Activated CD4-positive, alpha-beta T cell treated with anti-CD3 and anti-CD28 coated beads, Interleukin-2, Interleukin-6, amounts not matched to agents 100 ng/mL and 50 ng/mL, durations not matched to agents 16 hours and 8 hours (primary cell): Measurements from ENCODE around the gene TMTC3.
A peak's percentile ranks its signal among the peaks of the same experiment; 100 is the strongest.
"Not testable (repeated sequence)": the region's sequence is repeated elsewhere in the genome, so short reads cannot be mapped to it uniquely, and the experiment has no call there.

ENCODE experiments used
- DNase-seq: peaks from one replicate; pipeline ENCODE4 v3.0.0-alpha.2; 2020

The TMTC3 gene

DNA sequence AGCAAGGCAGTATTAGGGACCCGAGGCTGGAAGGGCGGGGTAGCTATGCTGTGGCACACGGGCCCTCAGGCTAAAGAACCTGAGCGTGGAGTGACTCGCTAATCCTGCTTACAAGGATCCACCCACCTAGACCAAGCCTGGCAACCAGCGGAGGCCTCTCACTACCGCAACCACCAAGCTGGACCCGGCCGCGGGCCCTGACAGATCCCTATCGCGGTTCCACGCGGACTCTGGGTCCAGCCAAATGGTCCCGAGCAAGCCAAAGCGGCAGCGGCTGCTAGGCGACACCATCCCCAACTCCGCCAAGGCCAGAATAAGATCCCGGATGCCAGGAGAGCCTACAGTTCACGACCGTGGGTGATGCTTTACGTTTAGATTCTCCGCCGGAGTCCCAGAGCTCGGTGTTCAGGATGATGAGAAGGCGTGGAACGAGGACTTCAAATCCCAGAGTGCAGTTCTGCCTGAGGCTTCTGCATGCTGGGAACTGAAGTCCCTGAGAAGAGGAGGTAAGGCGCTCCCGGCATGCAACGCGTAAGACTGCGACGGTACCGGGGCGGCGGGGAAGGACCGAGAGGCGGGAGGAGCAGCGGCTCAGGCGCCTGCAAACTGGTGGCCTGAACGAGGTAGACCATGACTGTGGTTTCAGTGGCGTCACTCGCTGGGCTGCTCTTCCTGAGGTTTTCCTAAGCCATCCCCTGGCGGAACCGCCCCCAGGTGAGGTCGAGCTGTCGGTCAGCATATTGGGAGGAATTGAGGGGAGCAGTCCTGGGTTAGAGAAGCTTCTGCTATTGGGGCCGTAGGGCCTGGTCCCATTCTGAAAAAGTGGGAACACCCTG, at the start of gene TMTC3, which contains the start of gene CEP290:
TSS of gene TMTC3 (plus strand) at position 534 of the 836 bp plus-strand sequence. CDS start 6,009 bp downstream, outside the sequence.
TSS of gene CEP290 (minus strand) at position 315 of the 836 bp plus-strand sequence. CDS start 781 bp downstream, outside the sequence.
- DNase-seq = peak; percentile 97

DNA sequence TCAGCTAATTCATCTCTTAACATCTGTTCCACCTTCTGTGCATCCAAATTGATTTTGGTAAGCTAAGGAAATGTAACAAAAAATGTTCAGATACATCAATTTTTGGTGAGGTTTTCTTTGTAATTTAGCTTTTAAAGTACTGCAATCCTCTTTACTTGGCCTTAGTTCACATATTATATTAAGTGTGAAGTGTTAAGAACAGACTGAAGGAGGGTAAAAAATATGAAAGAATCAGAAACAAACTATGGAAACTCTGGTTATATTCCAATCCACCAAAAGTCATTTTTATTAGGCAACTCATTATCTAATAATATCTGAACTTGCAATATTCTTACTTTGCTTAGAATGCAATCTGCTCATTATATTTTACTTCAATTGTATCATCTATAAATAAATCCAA, 49.3 kb upstream of the TMTC3 start:
- DNase-seq = no peak

DNA sequence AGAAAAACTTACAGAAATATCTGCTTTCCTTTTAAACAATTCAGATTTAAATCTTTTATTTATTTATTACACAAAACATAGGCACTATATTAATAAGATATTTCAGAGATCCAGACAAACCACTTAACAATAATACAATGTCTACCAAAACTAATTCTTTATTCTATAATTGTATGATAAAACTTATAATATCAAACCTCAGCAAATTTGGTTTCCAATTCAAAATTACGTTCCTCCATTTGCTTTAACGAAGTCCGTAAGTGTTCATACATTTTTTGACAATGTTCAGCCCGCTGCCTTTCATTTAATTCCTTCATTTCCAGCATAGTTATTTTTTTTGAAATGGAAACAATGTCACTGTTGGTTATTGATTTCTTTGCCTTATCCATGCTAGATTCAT, 48.5 kb upstream of the TMTC3 start:
- DNase-seq = no peak

DNA sequence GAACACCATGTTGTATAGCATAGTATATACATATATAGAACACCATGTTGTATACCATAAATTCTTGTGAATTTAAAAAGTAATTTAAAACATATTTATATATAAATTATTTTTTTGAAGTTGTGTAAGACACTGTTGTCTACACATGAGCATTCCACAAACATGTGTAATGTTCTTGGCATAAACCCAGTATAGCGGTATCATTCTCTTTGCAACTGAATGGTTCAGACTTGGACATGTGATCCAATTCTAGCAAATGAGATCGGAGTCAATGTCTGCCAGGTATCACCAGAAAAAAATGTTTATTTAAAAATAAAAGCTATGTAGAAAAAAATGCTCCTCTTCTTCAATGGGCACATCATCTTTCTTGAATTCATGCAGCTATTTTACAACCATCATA, 34.1 kb upstream of the TMTC3 start:
- no peak for DNase-seq

DNA sequence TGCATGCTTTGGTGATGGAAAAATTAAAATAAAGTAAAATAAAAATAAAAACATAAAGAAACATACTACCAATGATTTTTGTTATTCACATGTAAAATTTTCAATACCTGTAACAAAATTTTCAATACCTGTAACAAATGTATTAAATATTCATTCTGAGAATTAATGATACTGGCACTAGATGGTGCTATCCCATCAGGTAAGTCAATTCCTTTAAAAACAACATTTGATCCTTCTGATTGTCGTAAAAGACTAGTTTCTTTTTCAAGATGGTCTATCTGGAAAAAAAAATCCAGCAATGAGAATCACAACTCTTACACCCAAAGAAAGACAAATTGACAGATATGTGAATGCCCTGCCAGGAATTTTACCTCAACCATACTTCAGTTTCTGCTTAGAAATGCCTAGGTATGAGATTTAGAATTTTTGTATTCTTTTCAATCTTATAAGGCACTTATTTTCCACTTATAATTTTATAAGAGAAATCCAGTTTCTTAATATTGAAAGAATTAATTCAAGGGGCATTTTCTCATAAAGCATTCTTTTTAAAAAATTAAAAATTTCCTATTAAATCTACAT, 30.9 kb upstream of the TMTC3 start:
- peak; percentile 28 for DNase-seq

DNA sequence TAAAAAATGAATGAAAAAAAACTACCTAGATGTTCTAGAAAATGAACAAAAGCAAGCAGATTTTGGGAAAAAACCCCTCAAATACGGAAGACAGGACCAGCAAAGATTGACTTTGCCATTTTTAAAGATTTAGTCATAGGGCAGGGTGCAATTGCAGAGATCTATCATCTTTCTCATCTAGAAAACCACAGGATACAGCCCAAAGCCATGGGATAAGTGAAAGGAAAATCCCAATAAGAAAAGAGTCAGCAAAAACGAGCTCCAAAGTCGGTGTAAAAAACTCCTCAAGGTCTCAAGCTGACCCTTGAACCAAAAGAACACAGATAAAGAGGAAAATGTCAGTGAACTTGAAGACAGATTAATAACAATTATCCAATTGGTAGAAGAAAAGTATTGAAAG, 28.2 kb upstream of the TMTC3 start:
- no peak for DNase-seq

DNA sequence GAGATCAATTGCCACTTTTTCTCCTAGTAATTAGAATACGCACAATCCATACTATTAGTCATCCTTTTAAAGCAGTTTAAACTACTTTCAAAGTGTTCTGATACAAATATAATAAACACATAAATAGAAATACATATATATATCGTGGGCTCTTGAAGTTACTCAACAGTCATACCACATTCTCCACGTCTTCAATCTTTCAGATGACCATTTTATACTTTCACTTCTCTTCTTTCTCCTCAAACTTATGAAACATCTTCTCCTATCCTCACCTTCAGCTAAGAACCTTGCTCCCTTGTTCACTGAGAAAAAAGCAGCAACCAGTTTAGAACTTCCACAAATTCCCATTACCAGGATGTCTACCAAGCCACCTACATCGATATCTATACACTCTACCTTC, 19.4 kb upstream of the TMTC3 start:
- no peak for DNase-seq

DNA sequence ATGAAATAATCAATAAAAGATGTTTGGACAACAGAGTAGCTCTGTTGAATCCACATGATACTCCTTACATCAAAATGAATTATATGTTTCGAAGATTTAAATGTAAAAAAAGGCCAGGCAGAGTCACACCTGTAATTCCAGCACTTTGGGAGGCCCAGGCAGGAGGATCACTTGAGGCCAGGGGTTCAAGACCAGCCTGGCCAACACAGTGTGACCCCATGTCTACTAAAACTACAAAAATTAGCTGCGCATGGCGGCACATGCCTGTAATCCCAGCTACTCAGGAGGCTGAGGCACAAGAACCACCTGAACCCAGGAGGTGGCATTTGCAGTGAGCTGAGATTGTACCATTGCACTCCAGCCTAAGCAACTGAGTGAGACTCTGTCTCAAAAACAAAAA, 15.0 kb upstream of the TMTC3 start:
- DNase-seq = no peak

DNA sequence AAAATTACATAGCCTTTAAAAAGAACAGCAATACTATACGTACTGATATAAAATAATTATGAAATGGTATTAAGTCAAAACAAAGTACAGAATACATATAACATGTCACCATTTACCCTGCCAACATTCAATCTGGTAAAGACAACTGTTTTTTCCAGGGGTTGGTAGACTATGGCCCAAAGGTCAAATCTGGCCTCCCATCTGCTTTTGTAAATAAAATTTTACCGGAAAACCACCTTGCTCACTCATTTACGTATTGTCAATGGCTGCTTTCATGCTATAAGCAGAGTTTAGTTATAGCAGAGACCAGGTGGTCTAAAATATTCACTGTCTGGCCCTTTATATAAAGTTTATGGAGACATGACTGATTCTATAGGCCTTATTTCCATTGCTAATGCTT, 14.3 kb upstream of the TMTC3 start:
- no peak for DNase-seq

DNA sequence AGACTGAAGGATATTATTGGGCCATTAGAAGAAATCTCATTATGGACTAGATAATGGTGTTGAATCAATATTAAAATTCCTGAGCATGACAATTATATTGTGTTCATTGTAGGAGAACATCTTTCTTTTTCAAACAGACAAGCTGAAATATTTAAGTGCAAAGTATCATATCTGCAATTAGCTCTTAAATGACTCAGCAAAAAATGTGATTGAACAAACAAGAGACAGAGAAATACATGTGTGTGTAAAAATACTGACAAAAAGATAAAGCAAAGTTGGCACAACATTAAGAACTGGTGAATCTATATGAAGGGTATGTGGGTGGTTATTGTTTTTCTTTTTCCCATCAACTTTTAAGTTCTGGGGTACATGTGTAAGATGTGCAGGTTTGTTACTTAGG, 9.7 kb upstream of the TMTC3 start:
- DNase-seq = no peak

DNA sequence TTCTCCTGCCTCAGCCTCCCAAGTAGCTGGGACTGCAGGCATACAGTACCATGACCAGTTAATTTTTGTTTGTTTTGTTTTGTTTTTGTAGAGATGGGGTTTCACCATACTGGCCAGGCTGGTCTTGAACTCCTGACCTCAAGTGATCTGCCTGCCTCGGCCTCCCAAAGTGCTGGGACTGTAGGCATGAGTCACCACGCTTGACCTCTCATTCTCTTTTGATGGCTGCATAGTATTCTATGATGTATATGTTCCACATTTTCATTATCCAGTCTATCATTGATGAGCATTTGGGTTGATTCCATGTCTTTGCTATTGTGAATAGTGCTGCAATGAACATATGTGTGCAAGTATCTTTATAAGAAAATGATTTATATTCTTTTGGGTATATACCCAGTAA, 8.9 kb upstream of the TMTC3 start:
- not testable (repeated sequence) for DNase-seq

DNA sequence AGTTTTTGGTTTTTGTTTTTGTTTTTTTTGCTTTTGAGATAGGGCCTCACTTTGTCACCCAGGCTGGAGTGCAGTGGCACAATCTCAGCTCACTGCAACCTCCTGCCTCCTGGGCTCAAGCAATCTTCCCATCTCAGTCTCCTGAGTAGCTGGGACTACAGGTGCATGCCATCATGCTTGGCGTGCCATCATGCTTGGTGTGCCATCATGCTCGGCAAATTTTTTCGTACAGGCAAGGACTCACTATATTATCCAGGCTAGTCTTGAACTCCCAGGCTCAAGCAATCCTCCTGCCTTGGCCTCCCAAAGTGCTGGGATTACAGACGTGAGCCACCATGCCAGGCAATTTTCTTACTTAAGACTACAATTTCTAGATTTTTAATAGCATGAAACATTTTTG, 2.4 kb upstream of the TMTC3 start:
- not testable (repeated sequence) for DNase-seq

DNA sequence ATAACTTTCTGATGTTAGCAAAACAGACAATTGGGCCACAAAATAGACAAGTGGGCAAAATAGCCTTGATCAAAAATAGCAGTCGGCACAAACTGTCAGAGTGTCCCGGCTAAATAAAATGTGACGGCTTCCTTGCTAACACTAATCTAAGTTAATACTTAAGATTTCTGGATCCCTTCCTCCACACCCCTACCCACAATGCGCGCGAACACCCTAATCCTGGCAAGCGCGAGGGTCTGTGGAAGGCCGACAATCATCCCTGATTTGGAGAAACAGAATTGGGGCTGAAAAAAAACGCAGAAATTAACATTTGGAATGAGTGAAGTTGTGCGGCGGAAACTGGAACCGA, 708 bp upstream of the TMTC3 start:
- no peak for DNase-seq

DNA sequence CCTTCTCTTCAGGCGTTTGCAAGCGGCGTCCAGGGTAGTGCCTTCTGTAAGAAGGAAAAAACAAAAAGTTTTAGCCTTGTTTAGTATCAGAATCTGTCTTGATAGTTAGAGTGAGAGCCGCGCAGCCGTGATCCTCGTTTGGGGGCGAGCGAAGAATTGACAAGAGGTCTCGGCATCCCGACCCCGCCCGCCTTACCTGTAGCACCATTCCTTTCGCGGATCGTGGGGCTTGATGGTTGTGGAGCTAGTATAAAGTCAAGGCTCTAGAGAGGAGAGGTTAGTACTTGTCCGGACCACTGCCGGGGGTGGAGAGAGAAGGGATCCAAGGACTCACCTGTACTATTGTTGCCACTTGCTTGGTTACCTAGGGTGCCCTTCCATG, 494 bp downstream of the TMTC3 start:
- DNase-seq = peak; percentile 22

DNA sequence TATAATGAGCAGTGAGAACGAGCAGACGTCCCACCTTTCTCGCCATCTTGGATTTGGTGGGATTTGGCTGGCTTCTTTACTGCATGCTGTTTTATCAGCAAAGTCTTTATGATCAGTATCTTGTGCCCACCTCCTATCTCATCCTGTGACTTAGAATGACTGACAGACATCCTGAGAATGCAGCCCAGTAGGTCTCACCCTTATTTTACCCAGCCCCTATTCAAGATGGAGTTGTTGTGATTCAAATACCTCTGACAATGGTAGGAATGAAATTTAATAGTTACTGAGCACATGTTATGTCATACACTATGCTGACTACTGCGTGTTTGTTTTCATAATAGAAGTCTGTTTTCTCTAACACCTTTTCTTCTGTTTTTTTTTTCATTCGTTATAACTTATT, 1.9 kb downstream of the TMTC3 start:
- DNase-seq = no peak

DNA sequence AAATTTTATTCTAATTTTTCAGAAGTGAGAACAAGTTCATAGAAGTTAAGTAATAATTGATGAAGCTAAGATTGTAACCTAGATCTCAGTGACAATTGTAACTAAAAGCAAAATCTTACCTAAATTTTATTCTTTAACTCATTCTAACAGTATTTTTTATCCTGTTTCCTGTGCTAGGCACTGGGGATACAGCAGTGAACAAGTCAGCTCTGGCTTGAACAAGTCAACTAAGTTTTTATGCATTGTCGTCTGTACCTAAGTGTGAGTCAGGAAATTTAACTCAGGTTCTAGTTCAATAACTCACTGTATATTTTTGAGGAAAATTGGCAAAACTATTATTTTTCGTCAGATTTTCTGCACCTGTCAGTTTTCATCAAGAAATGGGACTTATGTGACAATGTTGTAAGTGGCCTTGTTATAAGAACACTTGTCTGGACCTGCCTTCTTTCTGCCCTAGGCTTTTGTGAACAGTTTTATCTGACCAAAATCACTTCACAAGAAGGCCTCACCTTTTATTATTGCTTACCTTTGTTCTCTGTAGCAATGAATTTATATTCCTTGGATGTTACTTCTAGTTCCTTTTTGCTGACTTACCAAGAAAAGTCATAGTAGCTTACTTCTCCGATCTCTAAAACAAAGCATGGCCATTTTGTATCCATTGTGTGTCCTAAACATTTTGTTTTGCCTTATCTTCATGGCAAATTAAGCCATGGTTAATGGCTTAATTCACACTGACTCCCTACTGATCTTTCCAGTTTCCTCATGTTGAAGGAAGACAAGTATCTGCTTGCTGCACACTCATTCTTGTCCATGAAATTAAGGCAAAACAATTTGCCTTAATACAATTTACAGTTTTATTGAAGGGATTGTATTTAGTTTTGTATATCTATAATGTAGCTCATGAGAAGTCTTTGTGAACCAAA, 2.7 kb downstream of the TMTC3 start:
- no peak for DNase-seq

DNA sequence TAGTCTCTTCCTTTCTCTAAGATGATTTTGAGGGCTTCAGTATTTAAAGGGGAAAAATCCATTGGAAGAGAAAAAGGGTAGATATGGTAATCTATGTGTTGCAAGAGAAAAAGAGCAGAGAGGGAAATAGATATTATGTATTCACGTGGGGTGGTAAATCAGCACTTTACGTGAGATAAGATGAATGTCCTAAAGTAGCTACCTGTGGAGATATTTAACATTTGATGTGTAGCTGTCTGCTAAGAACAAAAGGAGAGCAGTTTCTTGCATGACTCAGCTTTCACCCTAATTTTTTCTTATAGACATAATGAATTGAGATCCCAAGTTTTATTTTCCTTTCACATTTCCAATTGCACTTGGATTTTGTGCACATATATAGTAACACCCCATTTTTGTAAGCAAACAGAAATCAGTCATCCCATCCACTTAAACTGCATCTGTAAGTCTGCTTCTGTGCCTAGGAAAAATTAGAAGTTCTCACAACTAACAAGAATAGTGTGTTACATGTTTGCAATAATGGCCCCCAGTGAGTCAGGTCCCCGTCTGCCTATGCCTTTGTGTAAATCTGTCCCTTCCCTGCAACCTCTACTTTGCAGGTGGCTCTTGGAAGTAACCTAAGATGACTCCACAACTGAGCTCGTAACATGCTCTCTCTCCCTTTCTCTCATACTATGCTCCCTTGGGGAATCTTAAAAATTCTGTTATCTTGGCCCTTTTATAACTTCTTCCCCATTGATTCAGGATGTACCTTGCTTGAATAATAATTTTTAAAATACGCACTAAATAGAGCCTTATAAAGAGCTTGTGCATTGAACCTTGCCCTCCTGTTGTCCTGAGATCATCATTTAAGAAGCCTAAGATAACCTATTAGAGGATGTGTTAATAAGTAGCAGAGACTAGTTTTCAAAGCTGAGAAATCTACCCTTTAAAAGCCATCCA, 3.7 kb downstream of the TMTC3 start:
- no peak for DNase-seq

DNA sequence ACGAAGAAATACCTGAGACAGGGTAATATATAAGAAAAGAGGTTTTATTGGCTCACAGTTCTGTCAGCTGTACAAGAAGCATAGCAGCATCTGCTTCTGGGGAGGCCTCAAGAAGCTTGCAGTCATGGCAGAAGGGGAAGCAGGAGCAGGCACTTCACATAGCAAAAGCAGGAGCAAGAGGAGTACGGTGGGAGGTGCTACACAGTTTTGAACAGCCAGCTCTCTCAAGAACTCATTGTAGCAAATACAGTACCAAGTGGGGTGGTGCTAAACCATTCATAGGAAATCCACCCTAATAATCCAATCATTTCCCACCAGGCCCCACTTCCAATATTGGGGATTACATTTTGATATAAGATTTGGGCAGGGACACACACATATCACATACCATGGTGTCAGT, 8.0 kb downstream of the TMTC3 start:
- DNase-seq = no peak

DNA sequence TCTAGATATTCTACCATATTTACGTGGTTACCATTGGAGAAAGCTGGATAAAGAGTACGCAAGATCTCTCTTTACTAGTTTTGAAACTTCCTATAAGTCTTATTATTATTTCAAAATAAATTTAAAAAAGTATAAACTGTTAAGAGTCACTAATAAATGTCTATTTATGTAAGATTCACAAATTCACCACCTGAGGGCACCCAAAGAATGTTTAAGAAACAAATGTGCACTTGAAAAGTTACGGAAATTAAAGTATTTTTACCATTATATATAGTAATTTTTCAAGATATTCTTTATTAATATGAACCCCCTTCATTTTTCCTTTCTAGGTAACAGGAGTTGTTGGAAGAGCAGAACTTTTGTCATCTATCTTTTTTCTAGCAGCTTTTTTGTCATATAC, 11.9 kb downstream of the TMTC3 start:
- DNase-seq = no peak

DNA sequence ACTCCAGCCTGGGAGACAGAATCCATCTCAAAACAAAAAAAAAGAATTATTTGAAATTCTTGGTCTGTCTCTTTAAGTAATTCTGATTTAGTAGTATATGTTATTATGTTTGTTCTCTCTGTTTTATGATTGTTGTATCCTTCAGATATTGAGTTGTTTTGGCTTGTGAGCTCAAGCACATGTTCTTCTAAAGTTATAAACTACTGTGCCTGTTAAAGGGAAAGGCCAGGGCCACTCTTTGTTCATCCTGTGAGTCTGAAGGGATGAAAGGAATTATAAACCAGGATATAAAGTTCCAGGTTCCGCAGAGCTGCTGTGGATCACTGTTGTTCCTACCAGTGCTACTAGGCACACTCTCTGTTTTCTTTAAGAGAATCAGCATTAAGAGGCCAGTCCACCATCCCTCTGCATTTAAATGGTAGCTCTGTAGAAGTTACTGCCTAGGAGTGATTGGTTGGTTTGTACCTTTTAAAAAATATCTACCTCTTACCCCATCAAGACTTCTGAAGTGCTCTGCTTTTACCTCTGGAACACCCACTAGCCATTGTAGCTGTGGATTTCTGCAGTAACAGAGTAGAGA, 14.1 kb downstream of the TMTC3 start:
- DNase-seq = no peak

DNA sequence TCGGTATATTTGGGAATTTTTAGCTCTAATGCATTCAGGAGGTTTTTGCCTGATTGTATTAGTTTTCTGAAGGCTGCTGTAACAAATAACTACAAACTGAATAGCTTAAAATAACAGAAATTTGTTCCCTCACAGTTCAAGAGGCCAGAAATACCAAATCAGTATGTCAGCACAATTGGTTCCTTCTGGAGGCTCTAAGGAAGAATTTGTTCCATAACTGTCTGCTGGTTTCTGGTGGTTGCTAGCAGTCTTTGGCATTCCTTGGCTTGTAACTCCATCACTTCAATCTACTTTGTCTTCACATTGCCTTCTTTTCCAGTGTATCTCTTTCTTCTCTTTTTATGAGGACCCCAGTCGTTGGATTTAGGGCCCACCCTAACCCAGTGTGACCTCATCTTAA, 21.3 kb downstream of the TMTC3 start:
- DNase-seq = no peak

DNA sequence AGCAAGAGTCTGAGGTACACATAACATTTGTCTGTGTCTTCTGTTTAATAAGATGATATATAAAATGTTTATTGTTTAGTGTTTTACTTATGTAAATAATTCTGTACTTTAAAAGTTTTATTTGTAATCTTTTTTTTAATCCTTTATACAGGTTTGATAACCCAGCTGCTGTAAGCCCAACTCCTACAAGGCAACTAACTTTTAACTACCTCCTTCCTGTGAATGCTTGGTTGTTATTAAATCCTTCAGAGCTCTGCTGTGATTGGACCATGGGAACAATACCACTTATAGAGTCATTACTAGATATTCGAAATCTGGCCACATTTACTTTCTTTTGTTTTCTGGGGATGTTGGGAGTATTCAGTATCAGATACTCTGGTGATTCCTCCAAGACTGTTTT, 24.1 kb downstream of the TMTC3 start:
- DNase-seq = no peak
